GM18505 (cell line): Measurements from ENCODE around the gene DOP1A.

Experiments
- ATAC-seq: cut with Tn5 transposase; IDR thresholded peaks from one replicate; pipeline ENCODE4 v1.9.1; 2021; ENCODE audit not compliant: unreplicated experiment
- POLR2A ChIP-seq: IDR thresholded peaks from 4 replicates; pipeline ENCODE4 v1.6.1; 2011; ENCODE audit warnings: borderline replicate concordance; ENCODE audit not compliant: insufficient read depth, insufficient read length; ENCODE audit errors: extremely low read depth

The DOP1A gene

GRCh38 chr6:83067448-83068439, at the start of gene DOP1A:
Gene DOP1A, plus strand, starts transcription at chr6:83067671. Its CDS starts 29,307 bp downstream, at chr6:83096978.
- peak; percentile 82 for ATAC-seq
- TF ChIP-seq POLR2A, result peak; percentile 81

- no peak for TF ChIP-seq POLR2A
- no peak for ATAC-seq
Observed at GRCh38 chr6:83019741-83020140, 47.7 kb upstream of the DOP1A start.

- no peak for ATAC-seq
- no peak for TF ChIP-seq POLR2A
Observed at GRCh38 chr6:83031689-83032088, 35.8 kb upstream of the DOP1A start.

- no peak for ATAC-seq
- TF ChIP-seq POLR2A, result no peak
Observed at GRCh38 chr6:83038246-83038645, 29.2 kb upstream of the DOP1A start.

GRCh38 chr6:83042467-83043053, 24.9 kb upstream of the DOP1A start:
- no peak for TF ChIP-seq POLR2A
- no peak for ATAC-seq

- no peak for ATAC-seq
- TF ChIP-seq POLR2A, result no peak
Observed at GRCh38 chr6:83044091-83044768, 23.2 kb upstream of the DOP1A start.

- TF ChIP-seq POLR2A, result no peak
- no peak for ATAC-seq
Observed at GRCh38 chr6:83047065-83047754, 20.3 kb upstream of the DOP1A start.

GRCh38 chr6:83051377-83052172, 15.9 kb upstream of the DOP1A start:
- TF ChIP-seq POLR2A, result no peak
- ATAC-seq, result no peak

- no peak for TF ChIP-seq POLR2A
Observed at GRCh38 chr6:83053678-83054077, 13.8 kb upstream of the DOP1A start.

GRCh38 chr6:83055366-83055964, 12.0 kb upstream of the DOP1A start:
- ATAC-seq, result peak; percentile 49
- TF ChIP-seq POLR2A, result no peak

More at GRCh38 chr6:83053678-83054077, 13.8 kb upstream of the DOP1A start:
- no peak for ATAC-seq

GRCh38 chr6:83057705-83058321, 9.7 kb upstream of the DOP1A start:
- no peak for TF ChIP-seq POLR2A
- peak; percentile 83 for ATAC-seq
